Colonic mucosa (tissue), 4 donors: ENCODE results near the gene BTRC. TPM values are rescaled to one million over a fixed set of nuclear protein-coding genes. Genes with fewer than 3 reads are reported as not detected.
A peak's percentile ranks its signal among the peaks of the same experiment; 100 is the strongest.

Experiments
- DNase-seq: peaks from one replicate; pipeline ENCODE4 v3.0.0-alpha.2; 2020
- H3K27ac ChIP-seq: fragments of 200-600 bp; one replicate; pipeline ENCODE4 v1.8.0; 2021
- H3K27me3 ChIP-seq: fragments of 200-600 bp; one replicate; pipeline ENCODE4 v1.8.0; 2021
- H3K36me3 ChIP-seq: fragments of 200-600 bp; one replicate; pipeline ENCODE4 v1.8.0; 2021
- H3K4me1 ChIP-seq: fragments of 200-600 bp; one replicate; pipeline ENCODE4 v1.8.0; 2021; ENCODE audit warnings: mild to moderate bottlenecking
- H3K4me3 ChIP-seq: fragments of 200-600 bp; one replicate; pipeline ENCODE4 v1.8.0; 2021
- H3K9ac ChIP-seq, 2 donors: one replicate each; pipeline ENCODE4 v1.7.0; 2013; ENCODE audit warnings: control low read depth in 2 of 2, low read depth in 2 of 2, low read length in 2 of 2
- H3K9me3 ChIP-seq: fragments of 200-600 bp; one replicate; pipeline ENCODE4 v1.8.0; 2021
- intact Hi-C: fragments of 100-400 bp; cut with DNase I; formaldehyde crosslinking; loops from one replicate; pipeline ENCODE4 v1.14.1; 2022
- total RNA-seq, 2 donors: library from RNA; stranded (reverse); fragmentation: NEBNext Ultra II Directional in 1 of 2; extraction: Animal tissue kit (Norgen Biotek cat#: 25700) in 1 of 2; gene quantifications; one replicate each; pipeline ENCODE4 v1.2.1, GENCODE V29; 2021
- TF ChIP-seq, protein P1 (sequence below): fragments of 200-600 bp; IDR thresholded peaks from one replicate; pipeline ENCODE4 v1.8.0; 2022; ENCODE audit warnings: antibody characterized with exemption, mild to moderate bottlenecking
- donor health status: healthy.
- donor health status: DM: no; HTN: no; CAD: no.
- donor health status: DM: no; HTN: no; CAD: no.

Gene BTRC
- total RNA-seq, 2 donors from 2014 or later = 9.9 to 10.5 TPM

DNA sequence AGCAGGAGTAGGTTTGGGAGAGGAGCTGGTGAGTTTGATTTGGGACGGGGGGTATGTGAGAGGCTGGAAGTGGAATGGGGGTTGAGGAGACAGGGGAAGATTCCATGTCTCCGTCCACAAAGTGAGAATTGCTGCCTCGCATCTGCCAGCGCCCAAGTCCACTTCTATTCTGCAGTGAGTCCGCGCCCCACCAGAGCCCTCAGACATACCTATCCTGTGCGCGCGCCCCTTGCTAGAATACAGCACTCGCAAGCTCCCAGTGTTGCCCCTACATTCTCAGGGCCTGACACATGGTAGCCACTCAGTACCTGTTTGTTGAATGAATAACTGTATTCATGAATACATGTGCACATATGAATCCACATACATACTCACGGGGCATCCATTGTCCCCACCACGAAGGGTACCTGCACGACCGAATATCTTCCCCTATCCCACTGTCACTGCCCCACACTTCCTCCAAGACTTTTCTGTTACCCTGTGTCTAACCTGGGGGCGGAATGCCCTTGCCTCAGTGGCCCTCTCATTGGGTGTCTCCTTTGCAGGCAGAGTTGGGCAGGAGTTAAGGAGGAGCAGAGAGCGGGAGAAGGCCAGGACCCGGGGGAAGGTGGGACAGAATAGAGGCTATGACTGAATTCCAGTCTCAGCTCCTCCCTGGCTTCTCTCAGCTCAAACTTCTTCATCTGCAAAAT, 214.2 kb downstream of the BTRC start:
- Histone ChIP-seq H3K27me3 (peaks cover 45% of the 10 kb centered on the region), H3K4me3 (no peak overlapping the region), H3K4me1 (peaks cover 10% of the 10 kb centered on the region), H3K27ac (no peak overlapping the region), H3K36me3 (no peaks in the 10 kb centered on the region), H3K9ac (no peak overlapping the region), H3K9me3 (no peaks in the 10 kb centered on the region)
- TF ChIP-seq, protein P1, sequence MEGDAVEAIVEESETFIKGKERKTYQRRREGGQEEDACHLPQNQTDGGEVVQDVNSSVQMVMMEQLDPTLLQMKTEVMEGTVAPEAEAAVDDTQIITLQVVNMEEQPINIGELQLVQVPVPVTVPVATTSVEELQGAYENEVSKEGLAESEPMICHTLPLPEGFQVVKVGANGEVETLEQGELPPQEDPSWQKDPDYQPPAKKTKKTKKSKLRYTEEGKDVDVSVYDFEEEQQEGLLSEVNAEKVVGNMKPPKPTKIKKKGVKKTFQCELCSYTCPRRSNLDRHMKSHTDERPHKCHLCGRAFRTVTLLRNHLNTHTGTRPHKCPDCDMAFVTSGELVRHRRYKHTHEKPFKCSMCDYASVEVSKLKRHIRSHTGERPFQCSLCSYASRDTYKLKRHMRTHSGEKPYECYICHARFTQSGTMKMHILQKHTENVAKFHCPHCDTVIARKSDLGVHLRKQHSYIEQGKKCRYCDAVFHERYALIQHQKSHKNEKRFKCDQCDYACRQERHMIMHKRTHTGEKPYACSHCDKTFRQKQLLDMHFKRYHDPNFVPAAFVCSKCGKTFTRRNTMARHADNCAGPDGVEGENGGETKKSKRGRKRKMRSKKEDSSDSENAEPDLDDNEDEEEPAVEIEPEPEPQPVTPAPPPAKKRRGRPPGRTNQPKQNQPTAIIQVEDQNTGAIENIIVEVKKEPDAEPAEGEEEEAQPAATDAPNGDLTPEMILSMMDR = no peak
- no peak for DNase-seq
- intact Hi-C loops = loop anchor here (2.0 to 10.0 kb wide), 2 partner anchors 123 to 355 kb away; no protein-coding TSS in a partner anchor

DNA sequence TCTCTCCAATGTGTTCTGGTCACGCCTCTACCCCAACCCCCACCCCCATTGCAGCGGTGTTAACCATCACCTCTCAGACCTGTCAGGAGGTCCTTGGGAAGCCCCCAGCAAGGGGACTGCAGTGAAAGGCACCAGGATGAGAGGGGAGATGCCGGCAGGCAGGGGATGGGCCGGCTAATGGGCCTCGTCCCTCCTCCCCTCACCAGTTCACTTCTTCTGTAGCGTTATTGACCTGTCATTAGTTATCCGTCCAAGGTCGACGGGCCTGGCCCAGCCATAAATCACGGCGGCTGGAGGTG, 215.3 kb downstream of the BTRC start:
- Histone ChIP-seq H3K36me3 (no peaks in the 10 kb centered on the region), H3K27me3 (peaks cover 44% of the 10 kb centered on the region), H3K4me1 (peaks cover 10% of the 10 kb centered on the region), H3K9ac (no peak overlapping the region), H3K9me3 (no peaks in the 10 kb centered on the region), H3K27ac (no peak overlapping the region), H3K4me3 (no peak overlapping the region)
- TF ChIP-seq, protein P1 = no peak
- intact Hi-C loops = loop anchor here (2.0 to 10.0 kb wide), 2 partner anchors 124 to 356 kb away; no protein-coding TSS in a partner anchor
- no peak for DNase-seq

DNA sequence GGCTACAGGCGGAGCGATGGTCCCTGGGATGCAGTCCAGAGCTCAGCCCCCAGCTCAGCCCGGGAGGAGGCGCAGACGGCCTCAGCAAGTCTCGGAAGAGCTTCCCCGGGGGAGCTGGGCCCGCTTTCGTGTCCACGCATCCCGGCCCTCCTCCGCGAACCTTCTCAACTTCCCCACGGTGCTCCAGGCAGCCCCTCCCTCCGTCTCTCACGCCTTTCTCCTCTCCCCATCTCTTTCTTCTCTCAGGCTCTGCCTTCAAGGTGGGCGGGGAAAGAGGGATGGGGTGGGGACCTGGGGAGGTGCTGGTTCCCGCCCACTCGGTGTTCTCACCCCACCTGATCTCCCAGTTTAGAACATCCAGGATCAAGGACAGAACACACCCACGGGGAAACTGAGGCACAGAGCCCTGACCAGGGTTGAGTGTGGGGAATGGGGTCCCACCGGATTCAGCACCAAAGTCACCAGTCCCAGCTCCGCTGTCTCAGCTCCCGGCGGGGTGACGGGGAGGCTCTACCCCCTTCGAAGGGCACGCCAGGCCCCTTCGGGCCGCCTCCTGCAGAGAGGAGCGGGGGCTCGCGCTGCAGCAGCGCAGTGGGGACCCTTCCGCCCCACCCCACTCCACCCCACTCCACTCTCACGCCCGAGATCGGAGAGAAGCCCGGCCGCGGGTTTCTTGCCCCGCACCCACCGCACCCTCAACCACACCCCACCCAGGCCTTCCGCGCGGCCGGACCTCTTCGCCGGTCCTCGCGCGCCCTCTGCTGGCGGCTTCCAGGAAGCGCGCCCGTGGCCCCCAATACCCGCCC, 215.9 kb downstream of the BTRC start:
- peak; percentile 82 for DNase-seq
- no peak overlapping the region for H3K27ac ChIP-seq
- peak overlapping the region; percentile 63 to 66 for H3K9ac ChIP-seq
- TF ChIP-seq, protein P1 = peak; percentile 88
- H3K4me3 ChIP-seq = peak overlapping the region; percentile 55
- intact Hi-C loops = loop anchor here (2.0 to 10.0 kb wide), 3 partner anchors 125 to 357 kb away; no protein-coding TSS in a partner anchor
- H3K4me1 ChIP-seq = peaks cover 10% of the 10 kb centered on the region
- H3K9me3 ChIP-seq = no peaks in the 10 kb centered on the region
- H3K27me3 ChIP-seq = peaks cover 38% of the 10 kb centered on the region
- H3K36me3 ChIP-seq = no peaks in the 10 kb centered on the region

DNA sequence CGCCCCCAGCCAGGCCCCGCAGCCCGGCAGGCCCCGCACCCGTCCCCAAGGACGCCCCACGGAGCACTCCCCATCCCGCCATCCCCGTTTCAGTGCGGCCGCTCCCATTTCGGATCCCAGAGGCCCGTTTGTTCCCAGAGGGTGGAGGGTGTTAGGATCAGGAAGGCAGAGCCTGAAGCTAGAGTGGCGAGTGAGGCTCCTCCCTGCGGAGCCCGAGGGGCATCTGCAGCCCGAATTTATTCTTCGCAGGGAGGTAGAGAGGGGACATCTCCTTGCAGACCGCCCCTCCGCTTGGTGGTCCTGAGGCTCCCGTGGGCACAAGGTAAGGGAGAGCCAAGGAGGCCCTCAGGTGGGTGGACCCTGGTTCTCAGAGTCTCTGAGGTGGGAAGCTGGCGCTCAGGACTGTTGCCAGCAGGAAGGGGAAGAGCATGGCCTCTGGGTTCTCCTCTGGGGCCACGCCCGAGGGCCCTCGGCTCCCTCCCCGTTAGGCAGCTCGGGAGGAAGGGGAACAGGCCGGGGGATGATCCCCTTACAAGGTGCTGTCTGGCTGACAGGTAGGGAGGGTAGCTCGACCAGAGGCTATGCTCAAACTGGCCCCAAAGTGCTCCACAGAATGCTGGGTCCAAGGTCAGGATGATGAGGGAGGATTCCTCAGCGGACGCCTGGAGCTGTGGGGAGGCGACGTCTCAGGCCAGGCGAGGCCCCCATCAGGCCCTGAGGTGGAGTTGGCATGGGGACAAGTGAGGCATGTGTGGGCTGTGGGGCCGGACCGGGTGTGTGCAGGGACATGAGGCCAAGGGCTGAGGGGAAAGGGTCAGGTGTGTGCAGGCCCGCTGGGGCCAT, 216.7 kb downstream of the BTRC start:
- peaks cover 10% of the 10 kb centered on the region for H3K4me1 ChIP-seq
- H3K27me3 ChIP-seq = peaks cover 32% of the 10 kb centered on the region
- intact Hi-C loops = loop anchor here (5.0 kb wide), 1 partner anchor 298 kb away; no protein-coding TSS in a partner anchor
- no peak for DNase-seq
- H3K9ac ChIP-seq = peak overlapping the region; percentile 57 to 58
- TF ChIP-seq, protein P1 = peak; percentile 24
- no peak overlapping the region for H3K27ac ChIP-seq
- H3K4me3 ChIP-seq = peak overlapping the region; percentile 55
- H3K9me3 ChIP-seq = no peaks in the 10 kb centered on the region
- no peaks in the 10 kb centered on the region for H3K36me3 ChIP-seq
